GM12878 (cell line): ENCODE data around the gene EXOC3L4.

Experiments
- ESRRA ChIP-seq: IDR thresholded peaks from 2 replicates; pipeline ENCODE4 v1.6.1; 2012; ENCODE audit warnings: mild to moderate bottlenecking, low read length, improper control_type of control experiment
- NFYB ChIP-seq: IDR thresholded peaks from 2 replicates; pipeline ENCODE4 v1.6.1; 2011; ENCODE audit warnings: low read depth, mild to moderate bottlenecking, low read length, improper control_type of control experiment, moderate library complexity; ENCODE audit not compliant: insufficient read depth
- POLR2AphosphoS5 ChIP-seq: IDR thresholded peaks from 2 replicates; pipeline ENCODE4 v1.6.1; 2011; ENCODE audit warnings: mild to moderate bottlenecking, low read length, inconsistent platforms
- SIX5 ChIP-seq: IDR thresholded peaks from 2 replicates; pipeline ENCODE4 v1.6.1; 2011; ENCODE audit warnings: mild to moderate bottlenecking, low read depth, low read length, moderate library complexity; ENCODE audit not compliant: severe bottlenecking
- TF ChIP-seq, protein P1 (sequence below), 3 experiments: IDR thresholded peaks in 2 of 3; conservative IDR thresholded peaks in 1 of 3; 2 replicates each; pipeline ENCODE4 v1.5.1; 2011; ENCODE audit warnings: low read depth in 3 of 3, low read length in 3 of 3, mild to moderate bottlenecking in 3 of 3, control low read depth in 2 of 3, moderate library complexity in 2 of 3, inconsistent platforms in 1 of 3, mixed read lengths in 1 of 3; ENCODE audit not compliant: control insufficient read depth in 2 of 3, insufficient read depth in 1 of 3; ENCODE audit errors: extremely low read depth in 1 of 3

DNA sequence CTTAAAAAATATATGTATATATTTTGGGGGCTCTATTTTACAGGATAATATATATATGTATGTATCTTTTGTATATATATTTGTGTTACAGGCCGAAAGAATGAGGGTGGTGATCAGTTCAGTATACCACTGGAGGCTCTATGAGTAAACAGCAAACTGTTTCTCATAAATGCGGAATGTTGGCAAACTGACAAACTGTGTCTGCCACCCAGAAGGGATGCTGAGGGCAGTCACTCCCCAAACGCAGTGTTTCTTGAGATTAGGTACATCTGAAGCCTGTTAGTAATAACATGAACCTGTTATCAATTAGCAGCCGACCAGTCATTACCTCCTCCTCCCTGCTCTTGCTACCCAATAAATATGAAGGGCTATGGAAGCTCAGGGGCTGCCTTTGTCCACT is 49.6 kb downstream of the EXOC3L4 start:
- TF ChIP-seq POLR2AphosphoS5 (no peak), NFYB (no peak), ESRRA (no peak), SIX5 (no peak)
- TF ChIP-seq, protein P1, sequence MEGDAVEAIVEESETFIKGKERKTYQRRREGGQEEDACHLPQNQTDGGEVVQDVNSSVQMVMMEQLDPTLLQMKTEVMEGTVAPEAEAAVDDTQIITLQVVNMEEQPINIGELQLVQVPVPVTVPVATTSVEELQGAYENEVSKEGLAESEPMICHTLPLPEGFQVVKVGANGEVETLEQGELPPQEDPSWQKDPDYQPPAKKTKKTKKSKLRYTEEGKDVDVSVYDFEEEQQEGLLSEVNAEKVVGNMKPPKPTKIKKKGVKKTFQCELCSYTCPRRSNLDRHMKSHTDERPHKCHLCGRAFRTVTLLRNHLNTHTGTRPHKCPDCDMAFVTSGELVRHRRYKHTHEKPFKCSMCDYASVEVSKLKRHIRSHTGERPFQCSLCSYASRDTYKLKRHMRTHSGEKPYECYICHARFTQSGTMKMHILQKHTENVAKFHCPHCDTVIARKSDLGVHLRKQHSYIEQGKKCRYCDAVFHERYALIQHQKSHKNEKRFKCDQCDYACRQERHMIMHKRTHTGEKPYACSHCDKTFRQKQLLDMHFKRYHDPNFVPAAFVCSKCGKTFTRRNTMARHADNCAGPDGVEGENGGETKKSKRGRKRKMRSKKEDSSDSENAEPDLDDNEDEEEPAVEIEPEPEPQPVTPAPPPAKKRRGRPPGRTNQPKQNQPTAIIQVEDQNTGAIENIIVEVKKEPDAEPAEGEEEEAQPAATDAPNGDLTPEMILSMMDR (IDR thresholded peaks at IDR 0.05 in 2 of 3, conservative IDR thresholded peaks at IDR 0.05 in 1 of 3; ENCODE audit: control insufficient read depth in 2 of 3, extremely low read depth in 1 of 3, insufficient read depth in 1 of 3, low read depth in 3 of 3, low read length in 3 of 3) = no peak
